A673 (cell line): ENCODE results near the gene CD40. TPM values are rescaled to one million over a fixed set of nuclear protein-coding genes. Genes with fewer than 3 reads are reported as not detected.

Experiments
- BruUV-seq: library from RNA; stranded (reverse); fragments of 400-500 nt; replicated peaks from 2 replicates; lab custom pipeline; 2021; lab: Mats Ljungman, UMichigan
- CTCF ChIA-PET: fragments of 300-600 bp; sonication (Branson Sonifier 250); formaldehyde crosslinking; loops from one replicate; lab custom pipeline; 2022; ENCODE audit warnings: antibody characterized with exemption; lab: Charles Lee
- POLR2A ChIA-PET: fragments of 300-600 bp; sonication (Branson Sonifier 250); formaldehyde crosslinking; loops from one replicate; lab custom pipeline; 2022; ENCODE audit warnings: antibody characterized with exemption; ENCODE audit not compliant: low non-redundant PET; lab: Charles Lee
- DNase-seq: peaks from one replicate; pipeline ENCODE4 v3.0.0-alpha.2; 2015; ENCODE audit warnings: low spot score
- H3K27ac ChIP-seq: fragments of 200-600 bp; sonication (generic); 2 replicates; pipeline ENCODE4 v1.5.1; 2016; ENCODE audit warnings: mixed run types, low read depth, mild to moderate bottlenecking, mixed read lengths, antibody characterized with exemption, low read length; ENCODE audit not compliant: poor library complexity, severe bottlenecking
- H3K27me3 ChIP-seq: fragments of 200-600 bp; sonication (generic); replicated peaks from 2 replicates; pipeline ENCODE4 v1.6.1; 2017; ENCODE audit warnings: mixed run types, low read depth, mild to moderate bottlenecking, mixed read lengths, antibody characterized with exemption, low read length; ENCODE audit not compliant: insufficient read depth, poor library complexity
- H3K36me3 ChIP-seq: fragments of 200-600 bp; sonication (generic); 2 replicates; pipeline ENCODE4 v1.6.1; 2016; ENCODE audit warnings: mixed run types, mild to moderate bottlenecking, mixed read lengths, antibody characterized with exemption, low read length; ENCODE audit not compliant: insufficient read depth, poor library complexity, severe bottlenecking
- H3K4me1 ChIP-seq: fragments of 200-600 bp; sonication (generic); 2 replicates; pipeline ENCODE4 v1.6.1; 2017; ENCODE audit warnings: mixed run types, mild to moderate bottlenecking, mixed read lengths, antibody characterized with exemption, low read length; ENCODE audit not compliant: insufficient read depth, poor library complexity, severe bottlenecking
- H3K4me3 ChIP-seq: fragments of 200-600 bp; sonication (generic); 2 replicates; pipeline ENCODE4 v1.5.1; 2016; ENCODE audit warnings: low read depth, mixed run types, mild to moderate bottlenecking, mixed read lengths, low read length; ENCODE audit not compliant: poor library complexity, severe bottlenecking
- H3K9me3 ChIP-seq: fragments of 200-600 bp; sonication (generic); 2 replicates; pipeline ENCODE4 v1.6.1; 2016; ENCODE audit warnings: mixed run types, low read depth, mild to moderate bottlenecking, mixed read lengths, antibody characterized with exemption, low read length; ENCODE audit not compliant: poor library complexity, severe bottlenecking
- EZH2 ChIP-seq: fragments of 200-600 bp; sonication (generic); IDR thresholded peaks from 2 replicates; pipeline ENCODE4 v1.6.1; 2017; ENCODE audit warnings: borderline replicate concordance, low read depth, mild to moderate bottlenecking, mixed read lengths, antibody characterized with exemption, low read length; ENCODE audit not compliant: poor library complexity, severe bottlenecking
- intact Hi-C: fragments of 100-400 bp; cut with micrococcal nuclease; formaldehyde crosslinking; loops from one replicate; pipeline ENCODE4 v1.10.0; 2022; ENCODE audit not compliant: unreplicated experiment
- total RNA-seq: library from RNA; stranded (reverse); gene quantifications from 2 replicates; pipeline ENCODE4 v1.2.3, GENCODE V29; 2021
- TF ChIP-seq, protein P1 (sequence below): fragments of 300-800, 200-600 bp; sonication (generic); conservative IDR thresholded peaks from 2 replicates; pipeline ENCODE4 v1.5.1; 2017; ENCODE audit warnings: low read depth, mild to moderate bottlenecking, antibody characterized with exemption, low read length, moderate library complexity, mixed read lengths

The CD40 gene
- total RNA-seq, 1 experiment from 2014 or later = 16.3 TPM

DNA sequence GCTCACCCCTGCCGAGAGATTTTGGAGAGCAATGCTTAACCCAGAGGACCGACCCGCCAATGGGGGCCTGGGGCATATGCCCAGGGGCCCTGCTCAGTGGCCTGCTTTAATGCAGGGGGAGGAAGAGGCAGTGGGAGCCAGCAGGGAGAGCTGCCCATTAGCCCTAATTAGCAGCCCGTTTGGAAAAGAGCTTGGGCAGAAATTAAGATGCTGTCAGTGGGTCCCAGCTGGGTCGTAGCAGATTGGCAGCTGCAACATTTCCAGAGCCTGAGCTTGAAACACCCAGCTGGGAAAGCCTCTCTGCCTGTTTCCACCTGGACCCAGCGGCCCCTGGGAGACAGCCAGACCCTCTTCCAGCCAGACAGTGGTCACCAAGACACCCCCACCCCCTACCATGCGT lies 39.5 kb downstream of the CD40 start:
- CTCF ChIA-PET = no interaction called here
- intact Hi-C loops = no loop called here
- TF ChIP-seq, protein P1, sequence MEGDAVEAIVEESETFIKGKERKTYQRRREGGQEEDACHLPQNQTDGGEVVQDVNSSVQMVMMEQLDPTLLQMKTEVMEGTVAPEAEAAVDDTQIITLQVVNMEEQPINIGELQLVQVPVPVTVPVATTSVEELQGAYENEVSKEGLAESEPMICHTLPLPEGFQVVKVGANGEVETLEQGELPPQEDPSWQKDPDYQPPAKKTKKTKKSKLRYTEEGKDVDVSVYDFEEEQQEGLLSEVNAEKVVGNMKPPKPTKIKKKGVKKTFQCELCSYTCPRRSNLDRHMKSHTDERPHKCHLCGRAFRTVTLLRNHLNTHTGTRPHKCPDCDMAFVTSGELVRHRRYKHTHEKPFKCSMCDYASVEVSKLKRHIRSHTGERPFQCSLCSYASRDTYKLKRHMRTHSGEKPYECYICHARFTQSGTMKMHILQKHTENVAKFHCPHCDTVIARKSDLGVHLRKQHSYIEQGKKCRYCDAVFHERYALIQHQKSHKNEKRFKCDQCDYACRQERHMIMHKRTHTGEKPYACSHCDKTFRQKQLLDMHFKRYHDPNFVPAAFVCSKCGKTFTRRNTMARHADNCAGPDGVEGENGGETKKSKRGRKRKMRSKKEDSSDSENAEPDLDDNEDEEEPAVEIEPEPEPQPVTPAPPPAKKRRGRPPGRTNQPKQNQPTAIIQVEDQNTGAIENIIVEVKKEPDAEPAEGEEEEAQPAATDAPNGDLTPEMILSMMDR = no peak
- no peak for TF ChIP-seq EZH2

DNA sequence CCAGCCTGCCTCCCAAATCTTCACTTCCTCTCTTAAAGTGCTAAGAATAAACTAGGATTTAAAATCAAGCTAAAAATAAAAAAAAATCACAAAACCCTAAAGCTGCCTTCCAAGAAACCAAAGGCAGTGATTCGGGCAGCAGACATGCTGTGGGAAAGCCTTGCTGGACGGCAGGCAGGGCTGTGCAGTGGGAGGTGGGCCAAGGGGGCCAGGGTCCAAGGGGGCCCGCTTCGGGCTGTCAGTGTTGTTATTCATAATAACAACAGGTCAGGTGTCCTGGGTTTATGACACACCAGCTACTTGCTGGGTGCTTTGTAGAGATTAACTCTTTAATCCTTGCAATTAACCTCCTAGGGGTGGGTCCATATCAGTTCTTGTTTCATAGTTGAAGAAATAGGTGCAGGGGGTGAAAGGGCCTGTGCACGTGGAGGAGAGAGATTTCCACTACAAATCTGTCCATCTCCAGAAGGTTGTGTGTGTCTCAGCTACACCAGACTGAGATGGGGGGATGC lies 40.4 kb downstream of the CD40 start:
- no peak for TF ChIP-seq EZH2
- TF ChIP-seq, protein P1 = no peak
- DNase-seq = no peak
- intact Hi-C loops = no loop called here
- H3K27ac ChIP-seq = no peak overlapping the region
- H3K27me3 ChIP-seq = peaks cover 10% of the 10 kb centered on the region
- no TSS peak for BruUV-seq
- no peak overlapping the region for H3K4me3 ChIP-seq
- POLR2A ChIA-PET = no interaction called here
- CTCF ChIA-PET = no interaction called here
- no peaks in the 10 kb centered on the region for H3K4me1 ChIP-seq
- H3K36me3 ChIP-seq = no peaks in the 10 kb centered on the region
- H3K9me3 ChIP-seq = no peaks in the 10 kb centered on the region

More for the DNA sequence above, 39.5 kb downstream of the CD40 start:
- POLR2A ChIA-PET = no interaction called here
- H3K4me3 ChIP-seq = no peak overlapping the region
- no TSS peak for BruUV-seq
- no peaks in the 10 kb centered on the region for H3K36me3 ChIP-seq
- no peak for DNase-seq
- no peaks in the 10 kb centered on the region for H3K4me1 ChIP-seq
- H3K9me3 ChIP-seq = no peaks in the 10 kb centered on the region
- no peak overlapping the region for H3K27ac ChIP-seq
- H3K27me3 ChIP-seq = peaks cover 10% of the 10 kb centered on the region

DNA sequence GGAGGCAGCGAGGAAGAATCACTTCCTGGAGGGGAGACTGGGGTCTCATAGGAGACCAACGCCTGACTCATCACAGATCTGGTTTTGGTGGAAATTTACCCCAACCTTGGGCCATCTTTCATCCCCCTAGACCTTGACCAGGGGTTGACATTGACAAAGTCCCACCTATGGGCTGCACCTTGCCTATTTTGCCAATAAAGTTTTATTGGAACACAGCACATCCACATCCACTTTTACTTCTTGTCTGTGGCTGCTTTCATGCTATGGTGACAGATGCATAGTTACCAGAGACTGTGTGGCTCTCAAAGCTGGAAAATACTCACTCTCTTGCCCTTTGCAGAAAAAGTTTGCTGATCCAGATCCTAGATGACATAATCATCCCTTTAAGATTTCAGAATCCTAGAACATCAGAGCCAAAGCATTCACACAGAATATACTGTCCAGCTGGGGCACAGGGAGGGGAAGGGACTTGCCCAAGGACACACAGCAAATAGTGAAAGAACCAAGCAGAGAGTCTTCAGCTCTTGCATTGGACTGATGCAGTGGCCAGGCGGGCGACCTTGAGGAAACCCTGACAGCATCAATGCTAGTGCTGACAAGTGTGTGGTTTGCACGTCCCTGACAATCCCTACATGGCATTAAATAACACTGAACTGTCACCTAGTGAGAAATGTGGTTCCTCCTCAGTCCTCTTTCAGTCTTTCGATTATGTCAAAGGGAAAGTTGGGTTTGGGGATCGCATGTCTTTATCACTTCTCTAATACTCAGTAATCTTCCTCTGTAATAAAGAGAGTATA lies 41.2 kb downstream of the CD40 start:
- no peak overlapping the region for H3K4me3 ChIP-seq
- TF ChIP-seq, protein P1 = no peak
- no peak for TF ChIP-seq EZH2
- intact Hi-C loops = no loop called here
- H3K9me3 ChIP-seq = no peaks in the 10 kb centered on the region
- ChIA-PET CTCF (no interaction called here), POLR2A (no interaction called here)
- BruUV-seq = no TSS peak
- H3K27me3 ChIP-seq = peaks cover 10% of the 10 kb centered on the region
- no peaks in the 10 kb centered on the region for H3K4me1 ChIP-seq
- H3K36me3 ChIP-seq = no peaks in the 10 kb centered on the region
- H3K27ac ChIP-seq = no peak overlapping the region
- no peak for DNase-seq
